ENCODE data around the gene BMP8B.

GRCh38 chr1:39822146-39822545 is 33.5 kb upstream of the BMP8B start:
- TF ChIP-seq KDM5A (IDR thresholded peaks at IDR 0.05) = no peak
- no peak for TF ChIP-seq RCOR1 (IDR thresholded peaks at IDR 0.05; ENCODE audit: low read depth, low read length)
- no peak for TF ChIP-seq SREBF2 (IDR thresholded peaks at IDR 0.05)
- no peak for TF ChIP-seq MYC (IDR thresholded peaks at IDR 0.05; ENCODE audit: borderline replicate concordance, low read length)
- TF ChIP-seq JUNB (IDR thresholded peaks at IDR 0.05) = no peak
- TF ChIP-seq MAX (IDR thresholded peaks at IDR 0.05) = no peak
- TF ChIP-seq CTCF (IDR thresholded peaks at IDR 0.05) = no peak
- no peak for TF ChIP-seq POLR2A (IDR thresholded peaks at IDR 0.05; ENCODE audit: low read length)
- no peak for TF ChIP-seq EHMT2 (IDR thresholded peaks at IDR 0.05; ENCODE audit: low read depth)
- no peak for TF ChIP-seq RFX5 (IDR thresholded peaks at IDR 0.05)
- no peak for TF ChIP-seq RAD21 (conservative IDR thresholded peaks at IDR 0.05 in 1 of 2, IDR thresholded peaks at IDR 0.05 in 1 of 2)
- no peak for TF ChIP-seq MAZ (IDR thresholded peaks at IDR 0.05; ENCODE audit: borderline replicate concordance, low read depth, low read length)
- no peak for TF ChIP-seq BCL3 (IDR thresholded peaks at IDR 0.05)
- TF ChIP-seq CHD4 (IDR thresholded peaks at IDR 0.05; ENCODE audit: borderline replicate concordance) = no peak
